HG03469 (cell line): ENCODE measurements around the gene PAFAH2.
"Not testable (repeated sequence)": the region's sequence is repeated elsewhere in the genome, so short reads cannot be mapped to it uniquely, and the experiment has no call there.

Source experiments
- ATAC-seq: cut with Tn5 transposase; IDR thresholded peaks from one replicate; pipeline ENCODE4 v1.9.1; 2021; ENCODE audit warnings: mild to moderate bottlenecking, moderate library complexity, moderate number of reproducible peaks; ENCODE audit not compliant: unreplicated experiment

PAFAH2 gene

GRCh38 chr1:25933479-25934365 is 64.1 kb downstream of the PAFAH2 start:
- no peak for ATAC-seq

DNA sequence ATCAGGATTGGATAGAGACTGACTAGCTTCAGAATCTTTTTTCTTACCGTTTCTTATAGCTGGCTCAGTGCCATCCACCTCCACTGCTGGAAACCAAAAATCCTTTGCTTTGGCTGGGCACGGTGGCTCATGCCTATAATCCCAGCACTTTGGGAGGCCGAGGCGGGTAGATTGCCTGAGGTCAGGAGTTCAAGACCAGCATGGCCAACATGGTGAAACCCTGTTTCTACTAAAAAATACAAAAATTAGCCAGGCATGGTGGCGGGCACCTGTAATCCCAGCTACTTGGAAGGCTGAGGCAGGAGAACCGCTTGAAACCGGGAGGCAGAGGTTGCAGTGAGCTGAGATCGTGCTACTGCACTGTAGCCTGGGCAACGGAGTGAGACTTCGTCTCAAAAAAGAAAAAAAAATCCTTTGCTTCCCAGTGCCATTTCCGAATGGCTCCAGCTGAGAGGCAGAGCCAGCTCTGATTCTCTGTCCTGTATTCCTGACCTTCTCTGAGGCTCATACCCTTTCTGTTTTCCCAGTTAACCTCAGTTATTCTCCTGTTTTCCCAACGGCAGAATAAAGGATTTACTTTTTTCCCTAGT is 65.0 kb downstream of the PAFAH2 start:
- not testable (repeated sequence) for ATAC-seq

DNA sequence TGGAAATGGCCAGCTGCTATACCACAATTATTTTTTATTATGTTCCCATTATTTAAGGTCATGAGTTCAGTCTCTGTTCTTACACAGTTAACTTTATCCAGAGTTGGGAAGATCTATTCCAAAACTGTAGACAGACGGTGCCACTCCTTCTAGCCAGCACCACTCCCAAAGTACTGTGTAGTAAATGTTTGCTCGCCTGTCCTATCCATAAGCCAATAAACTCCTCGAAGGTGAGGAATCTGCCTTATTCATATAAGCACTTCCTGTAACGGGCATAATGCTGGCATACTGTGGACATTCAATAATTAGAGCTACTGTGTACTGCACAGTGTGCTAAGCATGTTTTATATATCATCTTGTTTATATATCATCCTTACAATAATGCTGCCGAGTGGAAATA is 65.5 kb downstream of the PAFAH2 start:
- ATAC-seq, result no peak

- no peak for ATAC-seq
These were observed 68.8 kb downstream of the PAFAH2 start for GRCh38 chr1:25929016-25929415.

GRCh38 chr1:25927521-25928265 is 70.2 kb downstream of the PAFAH2 start:
- no peak for ATAC-seq

- no peak for ATAC-seq
These were observed 70.9 kb downstream of the PAFAH2 start for GRCh38 chr1:25926731-25927496.

DNA sequence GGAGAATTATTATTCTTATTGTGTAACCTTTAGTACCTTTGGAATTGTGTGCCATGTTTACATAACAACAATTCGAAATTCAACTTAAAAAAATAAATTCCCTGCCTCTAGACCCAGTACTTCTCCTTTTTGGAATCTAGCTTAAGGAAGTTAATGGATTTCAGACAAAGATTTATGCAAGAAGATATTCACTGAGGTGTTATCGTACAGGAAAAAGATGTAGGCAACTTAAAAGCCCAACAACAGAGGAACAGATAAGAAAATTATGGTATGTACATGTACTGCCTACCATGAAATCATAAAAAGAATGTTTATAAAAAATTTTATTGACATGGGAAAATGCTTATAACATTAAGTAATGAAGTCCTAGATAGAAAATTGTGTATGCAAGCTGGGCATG is 73.4 kb downstream of the PAFAH2 start:
- ATAC-seq, result no peak

DNA sequence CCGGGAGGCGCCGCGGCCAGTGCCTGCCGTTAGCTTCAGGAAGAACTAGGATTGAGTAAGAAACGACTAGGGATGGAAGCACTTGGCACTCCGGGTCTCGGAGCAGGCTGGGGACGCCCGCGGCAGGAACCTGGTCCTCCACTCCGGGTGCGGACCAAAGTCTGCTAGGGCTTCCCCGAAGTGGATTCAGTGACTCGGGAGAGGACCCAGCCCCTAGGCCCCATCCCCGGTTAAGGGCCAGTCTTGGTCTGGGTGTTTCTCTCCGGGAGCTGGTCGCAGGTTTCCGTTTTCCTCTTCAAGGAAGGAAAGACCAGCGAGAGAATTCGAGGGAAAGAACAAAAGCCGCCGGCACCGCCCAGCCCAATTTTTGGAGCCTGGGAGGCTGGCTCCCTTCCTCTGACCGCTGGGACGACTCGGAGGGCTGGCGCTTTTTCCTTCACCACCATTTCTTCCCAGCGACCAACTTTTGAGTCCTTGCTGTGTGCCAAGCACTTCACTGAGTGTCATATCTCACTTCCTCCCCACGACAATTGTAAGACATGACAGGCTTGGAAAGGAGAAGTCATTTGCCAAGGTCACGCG is 74.8 kb downstream of the PAFAH2 start:
- no peak for ATAC-seq

GRCh38 chr1:25922056-25922970 is 75.5 kb downstream of the PAFAH2 start:
- ATAC-seq, result no peak

DNA sequence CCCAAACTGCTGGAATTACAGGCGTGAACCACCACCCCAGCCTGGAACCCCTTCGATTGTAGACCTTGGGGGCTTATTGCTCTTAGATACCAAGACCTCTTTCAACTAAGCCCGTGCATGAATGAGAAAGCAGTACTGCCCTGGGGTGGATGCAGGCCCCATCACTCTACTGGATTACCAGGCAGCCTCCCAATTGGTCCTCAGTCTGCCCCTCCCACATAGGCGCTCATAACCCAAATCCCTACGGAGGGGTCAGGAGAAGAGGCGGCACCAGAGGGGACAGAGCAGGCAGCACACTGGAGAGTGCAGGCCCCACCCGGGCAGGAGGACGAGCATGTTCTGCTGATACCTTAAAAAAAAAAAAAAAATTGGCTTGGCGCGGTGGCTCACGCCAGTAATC is 79.2 kb downstream of the PAFAH2 start:
- ATAC-seq, result no peak

DNA sequence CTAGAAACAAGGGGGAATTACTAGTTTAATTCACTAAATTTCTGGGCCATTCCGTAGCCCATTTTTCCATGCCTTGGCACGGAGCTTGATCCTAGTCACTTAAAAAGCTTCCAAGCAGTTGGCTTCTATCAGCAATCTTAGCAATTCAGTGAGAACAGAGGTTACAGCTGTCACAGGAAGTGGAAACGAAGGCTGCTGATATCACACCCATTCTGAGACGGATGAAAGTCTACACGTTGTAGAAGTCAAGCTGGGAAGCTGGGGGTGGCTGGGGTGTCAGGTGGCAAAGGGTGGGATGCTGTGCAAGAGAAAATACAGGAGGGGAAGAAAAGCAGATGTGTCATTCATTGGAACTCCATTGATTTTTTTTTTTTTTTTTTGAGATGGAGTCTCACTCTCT is 79.9 kb downstream of the PAFAH2 start:
- ATAC-seq, result no peak

- no peak for ATAC-seq
These were observed 81.4 kb downstream of the PAFAH2 start for GRCh38 chr1:25916460-25916859.

DNA sequence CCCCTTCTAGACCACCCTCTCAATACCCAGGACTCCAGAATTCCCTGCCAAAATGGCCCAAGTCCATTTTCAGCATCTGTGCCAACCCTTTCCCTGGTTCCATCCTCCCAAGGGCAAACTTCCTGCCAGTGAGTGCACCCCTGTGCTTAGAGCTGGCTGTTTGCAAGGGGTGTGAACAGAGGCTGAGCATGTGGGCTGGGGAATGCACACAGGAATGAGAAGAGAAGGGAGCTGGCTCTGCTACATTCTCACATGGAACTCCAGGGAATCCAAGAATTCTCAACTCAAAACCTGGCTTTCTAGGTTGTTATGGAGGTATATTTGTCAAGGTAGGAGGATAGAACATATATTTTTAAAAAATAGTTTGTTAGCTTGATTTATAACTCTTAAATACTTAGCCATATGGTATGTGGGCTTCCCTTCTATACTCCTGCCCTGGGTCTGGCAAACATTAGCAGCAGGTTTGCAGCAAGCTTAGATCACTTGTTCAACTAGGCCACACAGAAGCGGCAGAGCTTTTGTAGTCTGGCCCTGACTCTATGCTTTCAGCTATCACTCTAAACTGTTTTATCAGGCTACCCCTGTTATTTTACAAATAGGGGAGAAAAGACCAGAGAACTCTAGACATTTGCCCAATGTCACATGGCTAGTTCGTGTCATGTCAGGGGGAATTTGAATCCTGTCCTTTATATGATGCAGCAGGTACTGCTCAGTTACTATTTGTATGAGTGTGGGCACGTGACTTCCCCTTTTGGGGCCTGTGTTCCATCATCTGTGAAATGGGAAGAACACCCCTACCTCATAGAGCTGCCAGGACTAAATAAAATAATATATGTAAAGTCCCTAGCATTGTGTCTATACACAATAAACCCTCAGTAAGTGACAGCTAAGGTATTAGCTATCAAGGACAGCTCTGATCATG is 83.5 kb downstream of the PAFAH2 start:
- ATAC-seq, result no peak

- no peak for ATAC-seq
These were observed 84.7 kb downstream of the PAFAH2 start for GRCh38 chr1:25913206-25913605.

DNA sequence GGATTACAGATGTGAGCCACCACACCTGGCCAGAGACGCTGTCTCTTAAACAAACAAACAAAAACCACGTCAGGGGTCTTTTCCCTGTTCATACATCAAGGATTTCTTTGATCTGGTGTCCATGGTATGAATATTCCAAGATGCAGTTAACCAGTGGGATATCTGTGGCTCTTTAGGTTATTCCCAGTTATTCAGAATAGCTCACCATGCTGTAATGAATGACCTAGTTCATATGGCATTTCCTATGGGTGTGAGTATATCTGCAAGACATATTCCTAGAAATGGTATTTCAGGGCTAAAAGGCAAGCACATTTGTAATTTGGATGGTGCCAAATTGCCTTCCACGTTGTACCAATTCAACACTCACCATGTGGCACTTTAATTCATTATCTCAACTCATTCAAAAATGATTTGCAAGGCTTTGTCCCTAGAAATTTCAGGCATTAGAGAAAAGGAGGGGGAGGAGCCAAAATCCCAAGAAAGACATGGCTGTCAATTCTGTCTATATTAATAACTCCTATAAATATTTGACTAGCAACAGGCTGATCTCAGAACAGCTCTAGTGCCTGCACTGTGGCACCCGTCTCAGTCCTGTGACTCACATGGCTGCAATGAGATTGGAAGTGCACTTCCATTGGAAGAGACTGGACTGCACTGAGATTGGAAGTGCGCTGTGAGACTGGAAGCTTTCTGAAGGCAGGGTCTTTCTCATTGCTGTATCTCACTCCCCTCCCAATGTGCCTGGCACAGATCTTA is 85.6 kb downstream of the PAFAH2 start:
- ATAC-seq, result no peak

DNA sequence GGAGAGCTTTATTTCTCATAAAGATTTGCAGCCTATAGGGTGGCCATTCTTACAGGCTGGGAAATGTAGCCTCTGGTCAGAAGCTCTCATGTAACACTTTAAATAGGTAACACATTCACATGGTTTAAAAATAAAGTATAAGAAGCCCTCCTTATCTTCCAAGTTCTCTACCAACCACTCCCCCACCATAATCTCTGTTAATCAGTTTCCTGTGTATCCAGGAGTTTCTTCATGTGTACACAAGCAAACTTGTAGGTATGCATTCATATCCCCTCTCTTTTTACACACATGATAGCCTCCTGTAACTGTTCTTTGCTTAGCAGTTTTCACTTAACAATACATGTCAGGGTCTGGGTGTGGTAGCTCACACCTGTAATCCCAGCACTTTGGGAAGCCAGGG is 86.7 kb downstream of the PAFAH2 start:
- no peak for ATAC-seq
